Activated naive CD4-positive, alpha-beta T cell (primary cell): Measurements from ENCODE around the gene KLF18.
"Not testable (repeated sequence)": the region's sequence is repeated elsewhere in the genome, so short reads cannot be mapped to it uniquely, and the experiment has no call there.

Experiments used
- DNase-seq, 4 experiments: peaks; one replicate each; lab custom pipeline; 2025; lab: John Stamatoyannopoulos, UW

KLF18 gene

DNA sequence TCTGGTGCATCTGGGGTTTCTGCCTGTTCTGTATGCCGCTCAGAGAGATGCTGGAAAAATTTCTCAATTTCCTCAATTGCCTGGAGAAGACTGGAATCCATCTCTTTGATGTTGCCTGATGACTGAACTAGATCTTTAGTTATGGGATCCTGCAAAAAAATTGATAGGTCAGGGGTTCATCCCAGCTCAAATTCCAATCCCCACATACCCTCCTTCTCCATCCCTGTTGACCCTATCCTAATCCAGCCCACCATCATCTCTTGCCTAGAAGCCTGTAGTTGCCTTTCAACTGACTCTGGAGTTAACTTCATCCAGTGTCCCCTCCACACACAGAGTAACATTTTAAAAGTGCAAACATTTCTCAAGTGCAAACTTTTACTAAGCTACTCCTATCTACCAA, at the start of gene KLF18:
Gene KLF18, minus strand, starts transcription at position 101 of the 400 bp plus-strand sequence. Its CDS starts 0 bp downstream, at position 101.
- no peak for DNase-seq

- DNase-seq, result no peak
Measured at GRCh38 chr1:44174630-44175029, 33.2 kb upstream of the KLF18 start.

DNA sequence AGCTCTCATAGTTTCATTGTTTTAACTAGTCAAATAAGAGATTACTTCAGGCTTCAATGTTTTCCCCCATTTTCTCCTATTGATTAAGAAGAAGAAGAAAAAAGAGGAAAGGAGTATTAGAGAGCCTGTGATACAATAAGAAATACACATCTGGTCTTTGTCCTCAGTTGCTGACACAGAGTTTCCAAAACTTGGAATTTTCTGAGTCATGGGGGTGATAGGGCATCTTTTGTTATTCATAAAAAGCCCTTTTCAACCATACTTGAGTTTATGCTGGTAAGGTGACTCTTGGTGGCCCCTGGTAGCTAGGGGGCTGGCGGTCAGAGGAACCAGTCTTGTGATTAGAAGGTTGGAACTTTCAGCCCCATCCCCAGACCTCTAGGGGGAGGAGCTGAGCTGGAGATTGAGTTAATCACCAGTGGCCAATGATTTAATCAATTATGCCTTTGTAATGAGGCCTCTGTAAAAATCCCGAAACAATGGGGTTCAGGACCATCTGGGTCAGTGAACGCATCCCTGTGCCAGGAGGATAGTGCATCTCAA, 28.9 kb upstream of the KLF18 start:
- no peak for DNase-seq

DNA sequence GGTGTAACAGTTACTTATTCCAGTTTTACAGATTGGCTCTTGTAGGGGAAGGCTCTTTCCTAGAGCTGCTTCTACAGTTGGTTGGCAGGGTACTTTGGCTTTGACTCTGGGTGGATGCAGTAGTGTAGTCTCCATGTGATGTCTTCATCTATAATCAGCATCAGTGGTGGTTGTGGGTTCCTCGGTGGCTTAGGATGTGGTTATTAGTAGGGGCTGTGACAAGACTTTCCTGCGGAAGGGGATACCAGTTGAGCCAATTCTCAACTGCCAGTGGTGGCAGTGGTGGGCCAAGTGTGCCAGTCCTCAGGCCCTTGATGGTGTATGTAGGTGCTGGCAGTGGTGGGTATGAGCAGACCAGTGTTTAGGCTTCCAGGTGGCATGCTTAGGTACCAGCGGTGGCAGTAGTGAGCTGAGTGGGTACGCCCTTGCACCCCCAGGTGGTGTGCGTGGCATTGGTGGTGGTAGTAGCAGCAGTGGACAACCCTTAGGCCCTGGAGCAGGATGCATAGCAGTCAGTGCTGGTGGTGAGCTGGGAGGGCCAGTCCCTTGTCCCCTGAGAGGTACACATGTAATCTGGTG, 27.2 kb upstream of the KLF18 start:
- DNase-seq, result no peak

DNA sequence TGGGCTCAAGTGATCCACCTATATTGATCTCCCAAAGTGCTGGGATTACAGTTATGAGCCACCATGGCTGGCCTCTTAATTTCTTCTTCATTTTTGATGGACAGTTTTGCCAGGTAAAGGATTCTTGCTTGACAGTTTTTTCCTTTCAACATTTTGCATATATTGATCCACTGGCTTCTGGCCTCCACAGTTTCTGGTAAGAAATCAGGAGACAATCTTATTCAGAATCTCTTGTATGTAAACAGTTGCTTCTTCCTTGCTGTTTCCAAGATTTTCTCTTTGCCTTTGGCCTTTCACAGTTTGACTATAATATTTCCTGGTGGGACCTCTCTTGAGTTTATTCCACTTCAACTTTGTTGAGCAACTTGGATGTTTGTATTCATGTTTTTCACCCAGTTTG, 20.1 kb upstream of the KLF18 start:
- DNase-seq, result no peak

DNA sequence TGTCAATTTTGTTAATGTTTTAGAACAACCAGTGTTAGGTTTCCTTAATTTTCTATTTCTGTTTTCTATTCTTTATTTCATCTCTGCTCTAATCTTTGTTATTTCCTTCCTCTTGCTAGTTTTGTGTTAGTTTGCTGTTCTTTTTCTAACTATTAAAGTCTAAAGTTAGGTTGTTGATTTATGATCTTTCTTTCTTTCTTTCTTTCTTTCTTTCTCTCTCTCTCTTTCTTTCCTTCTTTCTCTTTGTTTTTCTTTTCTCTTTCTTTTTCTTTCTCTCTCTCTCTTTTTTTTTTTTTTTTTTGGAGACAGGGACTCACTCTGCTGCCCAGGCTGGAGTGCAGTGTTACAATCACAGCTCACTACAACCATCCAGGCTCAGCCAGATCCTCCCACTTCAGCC, 17.4 kb upstream of the KLF18 start:
- no peak for DNase-seq

GRCh38 chr1:44157903-44158302, 16.5 kb upstream of the KLF18 start:
- no peak for DNase-seq

- no peak for DNase-seq
Measured at GRCh38 chr1:44154049-44154448, 12.6 kb upstream of the KLF18 start.

DNA sequence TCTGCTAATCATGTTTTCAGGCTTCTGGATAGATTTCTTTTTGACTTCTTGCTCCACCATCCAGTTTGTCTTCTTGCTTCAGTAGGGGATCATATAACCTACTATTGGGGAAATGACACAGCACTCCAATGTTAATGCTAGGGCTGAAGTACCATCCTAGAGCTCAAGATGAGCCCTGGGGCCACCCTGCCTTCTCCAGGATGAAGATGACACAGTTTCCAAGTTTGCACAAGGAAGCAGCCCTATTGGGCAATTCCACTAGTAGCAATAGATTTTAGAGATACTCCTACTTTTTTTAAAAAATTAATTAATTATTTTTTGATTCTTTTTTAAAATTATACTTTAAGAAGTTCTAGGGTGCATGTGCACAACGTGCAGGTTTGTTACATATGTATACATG, 11.3 kb upstream of the KLF18 start:
- DNase-seq, result no peak

GRCh38 chr1:44151808-44152207, 10.4 kb upstream of the KLF18 start:
- no peak for DNase-seq

DNA sequence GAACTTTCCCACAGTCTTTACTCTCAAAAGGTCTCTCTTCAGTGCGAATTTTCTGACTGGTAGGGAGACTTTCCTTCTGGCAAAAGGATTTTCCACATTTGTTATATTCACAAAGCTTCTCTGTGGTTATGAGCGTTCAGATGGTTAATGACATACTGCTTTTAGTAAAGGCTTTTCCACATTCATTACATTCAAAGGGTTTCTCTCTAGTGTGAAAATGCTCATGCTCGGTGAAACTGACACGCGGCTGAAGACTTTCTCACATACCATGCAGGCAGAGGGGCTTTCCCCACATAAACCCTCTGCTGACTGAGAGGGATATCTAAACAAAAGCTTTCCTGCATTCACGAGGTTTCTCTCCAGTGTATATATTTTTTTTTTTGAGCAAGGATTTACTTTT, 9.9 kb upstream of the KLF18 start:
- no peak for DNase-seq

GRCh38 chr1:44147582-44147981, 6.2 kb upstream of the KLF18 start:
- DNase-seq, result no peak

- DNase-seq, result no peak
Measured at GRCh38 chr1:44146536-44147361, 5.3 kb upstream of the KLF18 start.

GRCh38 chr1:44144962-44145756, 3.7 kb upstream of the KLF18 start:
- no peak for DNase-seq

GRCh38 chr1:44139565-44139964, 1.9 kb downstream of the KLF18 start:
- not testable (repeated sequence) for DNase-seq

- DNase-seq, result no peak
Measured at GRCh38 chr1:44138239-44138638, 3.2 kb downstream of the KLF18 start.

DNA sequence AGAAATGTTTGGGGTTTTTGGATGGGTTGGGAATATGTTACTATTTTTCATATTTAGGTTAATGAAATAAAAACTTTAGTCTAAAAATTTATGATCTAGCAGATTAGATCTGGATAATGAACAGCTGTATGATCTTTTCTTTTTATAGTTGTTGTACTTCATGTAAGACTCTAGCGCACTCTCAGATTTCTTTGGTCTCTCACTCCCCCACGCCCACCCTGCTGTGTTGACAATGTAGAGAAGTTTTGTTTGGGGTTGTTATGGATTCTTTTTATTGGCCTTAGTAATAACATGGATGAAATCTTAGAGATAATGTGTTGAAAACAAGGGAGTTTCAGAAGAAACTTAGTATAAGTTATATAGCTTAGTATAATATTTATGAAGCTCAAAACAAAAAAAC, 5.5 kb downstream of the KLF18 start:
- no peak for DNase-seq

DNA sequence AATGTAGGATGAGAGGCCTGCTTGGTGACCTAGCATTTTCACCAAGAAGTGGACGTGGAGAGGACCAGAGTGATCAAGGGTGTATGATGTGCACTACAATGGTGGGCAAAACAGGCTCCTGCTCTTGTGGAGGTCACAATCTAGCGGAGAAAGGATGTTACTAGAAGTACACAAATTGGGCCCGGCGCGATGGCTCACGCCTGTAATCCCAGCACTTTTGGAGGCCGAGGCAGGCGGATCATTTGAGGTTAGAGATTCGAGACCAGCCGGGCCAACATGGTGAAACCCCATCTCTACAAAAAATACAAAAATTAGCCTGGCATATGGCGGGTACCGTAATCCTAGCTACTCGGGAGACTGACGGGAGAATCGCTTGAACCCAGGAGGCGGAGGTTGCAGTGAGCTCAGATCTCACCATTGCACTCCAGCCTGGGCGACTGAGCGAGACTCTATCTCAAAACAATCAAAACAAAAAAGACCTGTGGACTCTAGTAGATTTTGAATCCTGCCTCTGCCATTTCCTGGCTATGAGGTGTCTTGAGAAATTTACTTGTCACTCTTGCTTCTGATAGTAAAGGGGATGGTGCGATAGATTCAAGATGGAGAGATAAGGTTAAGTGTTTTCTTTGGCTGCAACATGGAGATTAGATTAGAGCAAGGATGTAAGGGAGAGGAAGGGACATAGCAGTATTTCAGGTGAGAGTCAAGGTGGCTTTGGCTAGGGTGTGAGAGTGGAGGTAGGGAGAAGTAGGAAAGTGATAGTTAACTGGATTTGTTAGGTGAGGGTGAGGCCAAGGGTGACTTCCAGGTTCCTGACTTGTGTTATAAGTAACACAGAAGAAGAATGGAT, 7.1 kb downstream of the KLF18 start:
- DNase-seq, result no peak

DNA sequence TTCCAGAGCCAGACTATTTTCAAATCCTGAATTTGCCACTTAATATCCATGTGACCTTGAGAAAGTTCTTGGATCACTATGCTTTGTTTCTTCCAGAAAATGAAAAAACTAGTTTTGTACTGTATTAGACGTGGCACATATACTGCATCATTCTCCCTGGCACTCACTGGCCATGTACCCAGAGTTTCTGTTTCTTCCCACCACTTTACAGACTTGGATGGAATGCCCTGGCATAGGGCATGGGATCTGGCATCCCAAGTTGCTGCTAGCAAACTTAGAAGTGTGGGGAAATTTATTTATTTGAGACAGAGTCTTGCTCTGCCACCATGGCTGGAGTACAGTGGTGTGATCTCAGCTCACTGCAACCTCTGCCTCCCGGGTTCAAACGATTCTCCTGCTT, 10.0 kb downstream of the KLF18 start:
- no peak for DNase-seq

DNA sequence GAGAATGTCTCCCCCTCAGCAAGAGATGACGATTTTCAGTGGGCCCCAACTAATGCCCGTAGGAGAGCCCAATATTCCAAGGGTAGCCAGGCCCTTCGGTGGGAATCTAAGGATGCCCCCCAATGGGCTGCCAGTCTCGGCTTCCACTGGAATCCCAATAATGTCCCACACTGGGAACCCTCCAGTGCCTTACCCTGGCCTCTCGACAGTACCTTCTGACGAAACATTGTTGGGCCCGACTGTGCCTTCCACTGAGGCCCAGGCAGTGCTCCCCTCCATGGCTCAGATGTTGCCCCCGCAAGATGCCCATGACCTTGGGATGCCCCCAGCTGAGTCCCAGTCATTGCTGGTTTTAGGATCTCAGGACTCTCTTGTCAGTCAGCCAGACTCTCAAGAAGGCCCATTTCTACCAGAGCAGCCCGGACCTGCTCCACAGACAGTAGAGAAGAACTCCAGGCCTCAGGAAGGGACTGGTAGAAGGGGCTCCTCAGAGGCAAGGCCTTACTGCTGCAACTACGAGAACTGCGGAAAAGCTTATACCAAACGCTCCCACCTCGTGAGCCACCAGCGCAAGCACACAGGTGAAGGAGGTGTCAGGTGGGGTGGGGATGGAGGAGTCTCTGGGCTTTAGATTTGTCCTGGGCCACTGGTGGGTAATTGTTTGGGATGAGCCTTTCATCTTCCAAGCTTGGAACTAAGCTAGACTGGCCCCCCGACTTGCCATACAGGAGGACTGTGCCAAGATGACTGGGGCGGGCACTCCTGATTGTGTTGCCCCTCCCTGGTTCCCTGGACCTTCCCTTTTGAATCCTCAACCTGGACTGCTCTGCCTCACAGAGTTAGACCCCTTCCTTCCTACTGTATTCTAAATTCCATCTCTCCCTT, 11.6 kb downstream of the KLF18 start:
- DNase-seq, result no peak
